ENCODE data around the gene MANEAL.

The MANEAL gene

DNA sequence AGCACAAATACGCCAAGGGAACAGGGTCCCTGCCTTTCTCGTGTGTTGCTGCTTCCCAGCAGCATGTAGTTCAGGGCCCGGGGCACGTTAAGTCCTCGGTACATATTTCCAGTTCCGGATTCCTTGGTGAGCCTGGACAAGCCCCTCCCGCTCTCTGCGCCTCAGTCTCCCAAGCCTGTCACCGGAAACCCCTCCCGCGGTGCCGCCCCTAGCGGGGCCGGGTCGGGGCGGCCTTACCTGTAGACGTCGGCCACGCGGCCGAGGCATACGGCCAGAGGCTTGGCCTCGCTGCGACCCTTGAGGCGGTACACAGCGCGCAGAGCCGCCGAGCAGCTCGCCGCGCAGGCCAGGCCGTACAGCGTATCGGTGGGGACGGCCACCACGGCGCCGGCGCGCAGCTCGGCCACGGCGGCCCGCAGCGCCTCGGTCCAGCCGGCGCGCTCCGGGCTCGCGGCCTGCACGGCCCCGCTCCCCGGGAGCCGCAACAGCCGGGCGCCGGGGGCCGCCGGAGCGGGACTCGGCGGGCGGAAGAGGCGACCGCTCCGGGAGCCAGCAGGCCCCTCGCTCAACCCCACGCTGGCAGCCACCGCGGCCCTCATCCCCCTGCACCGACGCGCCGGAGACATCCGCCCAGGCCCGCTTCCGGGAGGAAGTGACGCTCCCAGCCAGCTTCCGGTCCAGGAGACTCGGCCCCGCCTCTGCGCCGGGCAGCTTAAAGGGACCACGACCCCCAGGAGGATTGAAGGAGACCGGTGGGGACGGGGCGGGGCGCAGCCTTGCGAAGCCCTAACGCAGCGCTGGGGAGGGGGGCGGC lies 14.1 kb downstream of the MANEAL start, which contains the start of the genes C1orf122 and YRDC:
Gene C1orf122 (plus strand): TSS at position 236 of the 814 bp plus-strand sequence. CDS start 615 bp downstream, outside the sequence.
Gene YRDC (minus strand): TSS at position 654 of the 814 bp plus-strand sequence. CDS start 28 bp downstream, at position 626.
- Mint-ChIP-seq H3K4me1 (ENCODE audit: low read depth) (peaks cover 40% of the 10 kb centered on the region), H3K27me3 (no peaks in the 10 kb centered on the region), H3K4me3 (peak within 1 kb of the TSS; percentile 93), H3K36me3 (peaks cover 6% of the 10 kb centered on the region), H3K27ac (peak within 1 kb of the TSS; percentile 89), H3K9me3 (ENCODE audit: low read depth) (no peaks in the 10 kb centered on the region)

DNA sequence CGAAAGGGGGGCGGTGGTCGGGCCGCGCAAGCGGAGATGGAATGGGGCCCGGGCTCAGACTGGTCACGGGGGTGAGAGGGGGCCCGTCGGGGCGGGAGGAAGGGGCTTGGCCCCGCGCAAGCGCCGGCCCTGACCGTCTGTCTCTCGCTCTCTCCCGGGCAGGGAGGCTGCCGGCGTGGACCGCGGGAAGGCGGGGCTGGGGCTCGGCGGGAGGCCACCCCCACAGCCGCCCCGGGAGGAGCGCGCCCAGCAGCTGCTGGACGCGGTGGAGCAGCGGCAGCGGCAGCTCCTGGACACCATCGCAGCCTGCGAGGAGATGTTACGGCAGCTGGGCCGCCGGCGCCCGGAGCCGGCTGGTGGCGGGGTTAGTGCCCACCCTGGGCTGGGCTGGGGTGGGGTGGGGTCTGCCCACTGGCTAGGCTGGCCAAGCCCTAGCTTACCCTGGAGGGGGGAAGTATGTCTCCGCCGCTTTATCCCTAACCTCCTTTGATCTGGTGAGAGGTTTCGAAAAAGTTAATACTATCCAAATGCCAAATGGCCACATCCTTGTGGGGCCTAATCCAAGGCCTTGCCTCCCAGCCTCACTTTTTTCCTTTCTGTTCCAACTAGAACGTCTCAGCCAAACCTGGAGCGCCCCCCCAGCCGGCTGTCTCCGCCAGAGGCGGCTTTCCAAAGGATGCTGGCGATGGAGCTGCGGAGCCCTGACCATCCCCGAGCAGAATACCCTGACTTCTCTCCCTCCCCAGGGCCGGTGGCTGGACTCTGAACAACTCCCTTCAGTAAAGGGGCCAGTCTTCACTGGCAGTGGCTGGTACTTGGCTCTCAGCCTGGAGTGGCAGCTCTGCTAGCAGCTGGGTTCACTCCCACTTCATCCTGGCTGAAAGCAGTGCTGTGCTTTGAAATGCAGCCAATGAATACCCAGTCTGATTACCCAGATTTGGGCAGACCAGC lies 15.0 kb downstream of the MANEAL start:
- no peaks in the 10 kb centered on the region for H3K27me3 Mint-ChIP-seq
- H3K36me3 Mint-ChIP-seq: peaks cover 5% of the 10 kb centered on the region
- peaks cover 38% of the 10 kb centered on the region for H3K4me1 Mint-ChIP-seq (ENCODE audit: low read depth)
- peak overlapping the region; percentile 93 for H3K4me3 Mint-ChIP-seq
- no peaks in the 10 kb centered on the region for H3K9me3 Mint-ChIP-seq (ENCODE audit: low read depth)
- peak overlapping the region; percentile 89 for H3K27ac Mint-ChIP-seq

DNA sequence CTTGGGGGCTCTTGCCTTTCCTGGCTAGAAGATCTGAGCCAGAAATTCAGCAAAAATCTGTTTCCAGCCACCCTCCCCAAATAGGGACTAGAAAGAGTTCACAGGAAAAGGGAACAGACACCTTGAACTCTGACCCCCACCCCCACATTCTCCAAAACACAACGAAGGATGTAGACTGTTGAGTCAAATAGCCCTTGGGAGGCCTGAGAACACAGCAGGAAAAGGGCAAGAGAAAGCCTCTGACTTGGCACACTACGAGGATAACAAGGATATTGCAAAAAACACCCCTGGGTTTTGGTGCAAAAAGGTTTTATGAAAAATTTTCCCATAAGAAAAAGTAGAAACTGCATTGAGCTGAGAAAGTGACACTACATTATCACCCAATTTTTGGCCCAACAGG lies 16.3 kb downstream of the MANEAL start:
- Mint-ChIP-seq H3K4me3 (peak overlapping the region; percentile 17), H3K27ac (no peak overlapping the region), H3K27me3 (no peaks in the 10 kb centered on the region), H3K9me3 (ENCODE audit: low read depth) (no peaks in the 10 kb centered on the region), H3K36me3 (peaks cover 5% of the 10 kb centered on the region), H3K4me1 (ENCODE audit: low read depth) (peaks cover 30% of the 10 kb centered on the region)

GRCh38 chr1:37811027-37811655 lies 17.5 kb downstream of the MANEAL start:
- no peaks in the 10 kb centered on the region for H3K9me3 Mint-ChIP-seq (ENCODE audit: low read depth)
- peak overlapping the region; percentile 27 for H3K4me3 Mint-ChIP-seq
- H3K27me3 Mint-ChIP-seq: no peaks in the 10 kb centered on the region
- H3K4me1 Mint-ChIP-seq (ENCODE audit: low read depth): peaks cover 21% of the 10 kb centered on the region
- H3K27ac Mint-ChIP-seq: peak overlapping the region; percentile 50
- H3K36me3 Mint-ChIP-seq: peaks cover 3% of the 10 kb centered on the region

DNA sequence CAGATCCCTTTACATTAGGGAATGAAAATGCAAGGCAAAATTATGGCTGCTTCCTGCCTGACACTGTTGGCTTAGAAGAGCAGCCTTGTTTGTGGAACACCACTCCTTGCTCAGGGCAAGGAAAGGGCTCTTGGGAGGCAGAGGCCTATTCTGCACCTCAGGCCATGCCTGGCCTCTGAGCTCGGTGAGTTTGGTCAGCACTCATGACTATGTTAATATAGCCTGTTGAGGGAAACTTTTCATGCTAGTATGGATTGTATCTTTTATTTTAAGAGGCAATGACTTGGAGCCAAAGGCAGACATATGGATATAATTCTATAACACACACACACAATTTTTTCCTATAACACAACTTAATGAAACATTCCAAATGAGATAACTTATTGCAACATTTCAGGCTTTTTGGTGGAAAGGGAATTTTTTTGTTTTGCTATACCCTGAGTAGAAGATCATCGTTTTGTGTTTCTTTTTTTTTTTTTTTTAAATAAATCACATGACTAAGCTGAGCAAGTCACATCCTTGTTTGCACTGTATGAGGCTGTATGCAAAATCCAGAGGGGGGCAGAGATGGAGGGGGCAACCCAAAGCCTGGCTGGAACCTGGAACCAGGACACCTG lies 20.0 kb downstream of the MANEAL start:
- peaks cover 15% of the 10 kb centered on the region for H3K4me1 Mint-ChIP-seq (ENCODE audit: low read depth)
- peaks cover 3% of the 10 kb centered on the region for H3K36me3 Mint-ChIP-seq

GRCh38 chr1:37814252-37814651 lies 20.6 kb downstream of the MANEAL start:
- Mint-ChIP-seq H3K27ac (no peak overlapping the region), H3K4me3 (no peak overlapping the region), H3K36me3 (peaks cover 3% of the 10 kb centered on the region), H3K4me1 (ENCODE audit: low read depth) (peaks cover 8% of the 10 kb centered on the region), H3K27me3 (no peaks in the 10 kb centered on the region), H3K9me3 (ENCODE audit: low read depth) (no peaks in the 10 kb centered on the region)

More for the DNA sequence above, 20.0 kb downstream of the MANEAL start:
- no peaks in the 10 kb centered on the region for H3K27me3 Mint-ChIP-seq
- H3K9me3 Mint-ChIP-seq (ENCODE audit: low read depth): no peaks in the 10 kb centered on the region
- no peak overlapping the region for H3K4me3 Mint-ChIP-seq
- H3K27ac Mint-ChIP-seq: no peak overlapping the region

DNA sequence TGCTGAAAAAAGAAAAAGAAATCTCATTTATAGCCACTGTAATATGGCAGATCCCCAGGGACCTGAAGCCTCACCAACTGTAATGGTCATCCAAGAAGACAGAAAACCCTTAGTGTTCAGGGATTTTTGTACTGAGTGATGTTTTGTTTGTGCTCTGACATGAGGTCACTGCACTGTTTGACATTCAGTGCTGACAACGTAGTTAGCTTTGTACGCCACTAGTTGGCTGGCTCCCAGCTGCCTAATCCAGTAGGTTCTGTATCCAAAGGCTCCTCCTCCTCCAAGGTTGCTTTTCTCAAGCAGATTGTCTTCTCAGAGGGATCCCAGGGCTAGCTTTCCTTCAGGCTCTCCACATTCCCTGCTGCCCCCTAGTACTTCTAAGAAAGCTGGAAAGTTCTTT lies 23.8 kb downstream of the MANEAL start:
- Mint-ChIP-seq H3K36me3 (no peaks in the 10 kb centered on the region), H3K4me3 (no peak overlapping the region), H3K4me1 (ENCODE audit: low read depth) (no peaks in the 10 kb centered on the region), H3K27me3 (no peaks in the 10 kb centered on the region), H3K27ac (no peak overlapping the region), H3K9me3 (ENCODE audit: low read depth) (no peaks in the 10 kb centered on the region)

GRCh38 chr1:37821481-37821880 lies 27.8 kb downstream of the MANEAL start:
- Mint-ChIP-seq H3K27ac (no peak overlapping the region), H3K36me3 (peaks cover 5% of the 10 kb centered on the region), H3K27me3 (no peaks in the 10 kb centered on the region), H3K9me3 (ENCODE audit: low read depth) (no peaks in the 10 kb centered on the region), H3K4me1 (ENCODE audit: low read depth) (peaks cover 16% of the 10 kb centered on the region), H3K4me3 (no peak overlapping the region)

DNA sequence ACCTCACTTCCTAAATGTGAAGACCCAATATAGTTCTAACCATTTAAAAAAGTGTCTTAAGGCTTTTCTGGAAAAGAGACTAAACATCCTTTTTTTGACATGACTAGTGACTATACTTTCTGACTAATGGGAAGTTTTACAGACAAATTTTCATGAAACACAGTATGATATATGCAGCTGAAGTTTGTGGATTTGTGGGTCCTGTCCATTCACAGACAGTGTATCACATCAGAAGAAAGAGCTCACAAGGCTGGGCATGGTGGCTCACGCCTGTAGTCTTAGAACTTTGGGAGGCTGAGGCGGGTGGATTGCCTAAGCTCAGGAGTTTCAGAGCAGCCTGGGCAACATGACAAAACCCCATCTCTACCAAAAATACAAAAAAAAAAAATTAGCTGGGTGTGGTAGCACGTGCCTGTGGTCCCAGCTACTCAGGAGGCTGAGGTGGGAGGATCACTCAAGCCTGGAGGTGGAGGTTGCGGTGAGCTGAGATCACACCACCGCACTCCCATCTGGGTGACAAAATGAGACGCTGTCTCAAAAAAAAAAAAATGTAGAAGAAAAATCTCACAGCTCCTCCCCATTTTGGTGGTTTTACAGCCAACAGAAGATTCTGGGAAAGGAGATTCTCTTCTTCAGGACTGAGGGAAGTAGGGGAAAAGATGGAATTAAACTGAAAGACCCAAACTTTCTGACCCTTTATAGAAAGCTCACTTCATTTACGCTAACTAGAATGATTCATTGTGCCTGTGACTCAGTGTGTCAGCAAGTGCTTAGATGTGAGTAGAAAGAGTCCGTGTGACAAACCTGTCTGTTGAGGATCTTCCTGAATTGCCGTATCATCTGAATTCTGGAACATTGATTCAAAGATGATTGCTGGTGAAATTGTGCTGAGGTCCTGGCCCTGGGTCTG lies 29.5 kb downstream of the MANEAL start:
- Mint-ChIP-seq H3K27ac (peak overlapping the region; percentile 81), H3K4me1 (ENCODE audit: low read depth) (peaks cover 16% of the 10 kb centered on the region), H3K36me3 (peaks cover 6% of the 10 kb centered on the region), H3K9me3 (ENCODE audit: low read depth) (no peaks in the 10 kb centered on the region), H3K4me3 (no peak overlapping the region), H3K27me3 (no peaks in the 10 kb centered on the region)

DNA sequence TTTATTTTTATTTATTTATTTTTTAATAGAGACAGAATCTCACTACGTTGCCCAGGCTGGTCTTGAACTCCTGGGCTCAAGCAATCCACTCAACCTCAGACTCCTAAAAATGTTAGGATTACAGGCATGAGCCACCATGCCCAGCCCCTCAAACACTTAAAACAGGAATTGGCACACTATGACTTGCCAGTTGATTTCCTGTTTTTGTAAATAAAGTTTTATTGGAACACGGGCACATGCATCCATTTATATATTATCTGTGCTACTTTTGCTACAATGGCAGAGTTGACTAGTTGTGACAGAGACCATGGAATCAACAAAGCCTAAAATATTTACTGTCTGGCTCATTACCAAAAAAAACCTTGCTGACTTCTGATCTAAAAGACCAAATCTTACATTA lies 30.4 kb downstream of the MANEAL start:
- Mint-ChIP-seq H3K4me1 (ENCODE audit: low read depth) (peaks cover 16% of the 10 kb centered on the region), H3K27ac (no peak overlapping the region), H3K9me3 (ENCODE audit: low read depth) (no peaks in the 10 kb centered on the region), H3K27me3 (no peaks in the 10 kb centered on the region), H3K36me3 (peaks cover 6% of the 10 kb centered on the region), H3K4me3 (no peak overlapping the region)

GRCh38 chr1:37825506-37825905 lies 31.9 kb downstream of the MANEAL start:
- Mint-ChIP-seq H3K4me3 (no peak overlapping the region), H3K36me3 (peaks cover 6% of the 10 kb centered on the region), H3K27me3 (no peaks in the 10 kb centered on the region), H3K4me1 (ENCODE audit: low read depth) (peaks cover 16% of the 10 kb centered on the region), H3K27ac (peak overlapping the region; percentile 29), H3K9me3 (ENCODE audit: low read depth) (no peaks in the 10 kb centered on the region)

- Mint-ChIP-seq H3K4me3 (no peak overlapping the region), H3K4me1 (ENCODE audit: low read depth) (peaks cover 14% of the 10 kb centered on the region), H3K27ac (no peak overlapping the region), H3K9me3 (ENCODE audit: low read depth) (no peaks in the 10 kb centered on the region), H3K36me3 (peaks cover 9% of the 10 kb centered on the region), H3K27me3 (no peaks in the 10 kb centered on the region)
Observed at GRCh38 chr1:37828410-37829074, 34.9 kb downstream of the MANEAL start.

DNA sequence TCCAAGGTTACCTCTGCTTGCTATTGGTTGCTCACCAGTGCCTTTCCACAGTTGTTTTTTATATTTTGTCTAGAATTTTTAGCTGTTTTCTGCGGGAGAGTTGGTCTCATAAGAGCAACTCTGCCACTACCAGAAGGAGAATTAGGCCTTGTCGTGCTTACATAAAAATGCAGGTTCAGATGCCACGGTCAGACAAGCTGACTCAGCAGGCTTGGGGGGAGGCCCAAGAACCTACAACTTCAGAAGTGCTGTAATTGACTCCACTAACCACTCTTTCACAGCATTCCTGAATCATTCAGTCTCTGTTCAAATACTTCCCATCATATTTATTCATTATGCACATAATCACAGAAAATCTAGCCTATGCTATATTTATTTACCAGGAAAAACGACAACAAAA lies 37.5 kb downstream of the MANEAL start:
- H3K36me3 Mint-ChIP-seq: peaks cover 10% of the 10 kb centered on the region
- H3K4me1 Mint-ChIP-seq (ENCODE audit: low read depth): no peaks in the 10 kb centered on the region
- H3K9me3 Mint-ChIP-seq (ENCODE audit: low read depth): no peaks in the 10 kb centered on the region
- H3K4me3 Mint-ChIP-seq: no peak overlapping the region
- H3K27ac Mint-ChIP-seq: no peak overlapping the region
- H3K27me3 Mint-ChIP-seq: no peaks in the 10 kb centered on the region

Measured in activated naive CD8-positive, alpha-beta T cell (primary cell).